ENCODE results near the gene GTSF1L. TPM values are rescaled to one million over a fixed set of nuclear protein-coding genes. Genes with fewer than 3 reads are reported as not detected.
"Not testable (repeated sequence)": the region's sequence is repeated elsewhere in the genome, so short reads cannot be mapped to it uniquely, and the experiment has no call there.

GTSF1L gene
- polyA plus RNA-seq, 1 experiment, result not detected

- ChIA-PET POLR2A (interaction anchor here (0.6 kb wide), 1 partner anchor 37 kb away, joined by 4 read pairs; no protein-coding TSS in a partner anchor), CTCF (interaction anchor here (1.3 to 3.5 kb wide), 2 partner anchors 11 to 14 kb away, joined by 3 to 13 read pairs; no protein-coding TSS in a partner anchor)
- Histone ChIP-seq H3K4me3 (ENCODE audit: low read depth, low read length) (no peak overlapping the region), H3K36me3 (ENCODE audit: control insufficient read depth, insufficient read depth, low read length) (no peaks in the 10 kb centered on the region), H3K27me3 (ENCODE audit: control insufficient read depth, insufficient read depth, low read length) (peaks cover 4% of the 10 kb centered on the region; the same call in 1 of the 2 replicates)
- TF ChIP-seq CTCF (IDR thresholded peaks at IDR 0.05; ENCODE audit: insufficient read depth, low read depth, low read length), result no peak
- DNase-seq (ENCODE audit: low read depth), result no peak
These were observed 34.9 kb upstream of the GTSF1L start for GRCh38 chr20:43761386-43762340.

- H3K36me3 ChIP-seq (ENCODE audit: control insufficient read depth, insufficient read depth, low read length); H3K4me3 ChIP-seq (ENCODE audit: low read depth, low read length); DNase-seq (ENCODE audit: low read depth); H3K27me3 ChIP-seq (ENCODE audit: control insufficient read depth, insufficient read depth, low read length); POLR2A ChIA-PET: not testable (repeated sequence)
- CTCF ChIA-PET, result interaction anchor here (1.2 kb wide), 1 partner anchor 8 kb away, joined by 4 read pairs; no protein-coding TSS in a partner anchor
These were observed 31.1 kb upstream of the GTSF1L start for GRCh38 chr20:43757888-43758287.

- DNase-seq (ENCODE audit: low read depth), result peak; percentile 30
- no peak for TF ChIP-seq CTCF (IDR thresholded peaks at IDR 0.05; ENCODE audit: insufficient read depth, low read depth, low read length)
- POLR2A ChIA-PET, result no interaction called here
- H3K36me3 ChIP-seq (ENCODE audit: control insufficient read depth, insufficient read depth, low read length), result no peaks in the 10 kb centered on the region
- no peak overlapping the region for H3K4me3 ChIP-seq (ENCODE audit: low read depth, low read length)
- H3K27me3 ChIP-seq (ENCODE audit: control insufficient read depth, insufficient read depth, low read length), result no peaks in the 10 kb centered on the region
- CTCF ChIA-PET, result interaction anchor here (1.0 to 3.0 kb wide), 7 partner anchors 11 to 435 kb away, joined by 3 to 15 read pairs (median 4); partner anchors contain the start of gene GTSF1L
These were observed 29.0 kb upstream of the GTSF1L start for GRCh38 chr20:43755851-43756250.

GRCh38 chr20:43755390-43755789 lies 28.6 kb upstream of the GTSF1L start:
- CTCF ChIA-PET, result interaction anchor here (1.0 to 3.0 kb wide), 7 partner anchors 13 to 435 kb away, joined by 3 to 15 read pairs (median 4); partner anchors contain the start of gene GTSF1L
- peak; percentile 30 for DNase-seq (ENCODE audit: low read depth)

More at GRCh38 chr20:43755390-43755789, 28.6 kb upstream of the GTSF1L start:
- POLR2A ChIA-PET, result no interaction called here
- no peaks in the 10 kb centered on the region for H3K27me3 ChIP-seq (ENCODE audit: control insufficient read depth, insufficient read depth, low read length)
- TF ChIP-seq CTCF (IDR thresholded peaks at IDR 0.05; ENCODE audit: insufficient read depth, low read depth, low read length), result no peak
- no peak overlapping the region for H3K4me3 ChIP-seq (ENCODE audit: low read depth, low read length)
- H3K36me3 ChIP-seq (ENCODE audit: control insufficient read depth, insufficient read depth, low read length), result no peaks in the 10 kb centered on the region

Measured in BJ (cell line).